PC-3 (cell line): ENCODE results near the gene AKT1. TPM values are rescaled to one million over a fixed set of nuclear protein-coding genes. Genes with fewer than 3 reads are reported as not detected.

Source experiments
- ATAC-seq: fragments of 200-7000 bp; cut with Tn5 transposase; 2 replicates; pipeline ENCODE4 v1.9.1; 2020; ENCODE audit warnings: mild to moderate bottlenecking, moderate library complexity
- BruUV-seq: library from RNA; stranded (reverse); fragments of 400-500 nt; replicated peaks from 2 replicates; lab custom pipeline; 2021; lab: Mats Ljungman, UMichigan
- CTCF ChIA-PET: fragments of 300-600 bp; sonication (Branson Sonifier 250); formaldehyde crosslinking; loops from one replicate; lab custom pipeline; 2022; ENCODE audit warnings: antibody characterized with exemption; lab: Charles Lee
- POLR2A ChIA-PET: fragments of 300-600 bp; sonication (Branson Sonifier 250); formaldehyde crosslinking; loops from one replicate; lab custom pipeline; 2022; ENCODE audit warnings: antibody characterized with exemption; ENCODE audit not compliant: unreplicated experiment; lab: Charles Lee
- DNase-seq: peaks from one replicate; pipeline ENCODE4 v3.0.0-alpha.2; 2015
- H2AFZ ChIP-seq: fragments of 300-600 bp; sonication (generic); 2 replicates; pipeline ENCODE4 v1.6.0; 2016; ENCODE audit warnings: antibody characterized with exemption, low read length
- H3F3A ChIP-seq: fragments of 300-600 bp; sonication (generic); one replicate; pipeline ENCODE4 v1.6.0; 2017; ENCODE audit warnings: antibody characterized with exemption, low read length, control low read depth, mild to moderate bottlenecking; ENCODE audit not compliant: unreplicated experiment
- H3K27ac ChIP-seq: fragments of 300-600 bp; sonication (generic); 2 replicates; pipeline ENCODE4 v1.5.1; 2016; ENCODE audit warnings: mild to moderate bottlenecking, low read length
- H3K27me3 ChIP-seq: fragments of 300-600 bp; sonication (generic); 2 replicates; pipeline ENCODE4 v1.6.1; 2016; ENCODE audit warnings: low read length, mixed read lengths
- H3K36me3 ChIP-seq: fragments of 300-600 bp; sonication (generic); 2 replicates; pipeline ENCODE4 v1.6.1; 2016; ENCODE audit warnings: low read depth, mixed run types, low read length, mixed read lengths
- H3K4me1 ChIP-seq: fragments of 300-600 bp; sonication (generic); 2 replicates; pipeline ENCODE4 v1.5.1; 2016; ENCODE audit warnings: low read length; ENCODE audit not compliant: insufficient read depth
- H3K4me2 ChIP-seq: fragments of 300-600 bp; sonication (generic); 2 replicates; pipeline ENCODE4 v1.6.0; 2016; ENCODE audit warnings: low read length
- H3K4me3 ChIP-seq: fragments of 300-600 bp; sonication (generic); 2 replicates; pipeline ENCODE4 v1.5.1; 2016; ENCODE audit warnings: mild to moderate bottlenecking, low read length, mixed read lengths
- H3K79me2 ChIP-seq: fragments of 300-600 bp; sonication (generic); 2 replicates; pipeline ENCODE4 v1.6.1; 2017; ENCODE audit warnings: low read length, mixed read lengths
- H3K9ac ChIP-seq: fragments of 300-600 bp; sonication (generic); 2 replicates; pipeline ENCODE4 v1.6.0; 2016; ENCODE audit warnings: mild to moderate bottlenecking, low read length
- H3K9me2 ChIP-seq: fragments of 300-600 bp; sonication (generic); replicated peaks from 2 replicates; pipeline ENCODE4 v1.6.1; 2016; ENCODE audit warnings: mixed run types, low read length, mixed read lengths
- H3K9me3 ChIP-seq: fragments of 300-600 bp; sonication (generic); 2 replicates; pipeline ENCODE4 v1.6.1; 2016; ENCODE audit warnings: low read length, mixed read lengths
- H4K20me1 ChIP-seq: fragments of 300-600 bp; sonication (generic); 2 replicates; pipeline ENCODE4 v1.6.1; 2016; ENCODE audit warnings: low read length, mixed read lengths
- EZH2 ChIP-seq: fragments of 300-600 bp; sonication (generic); IDR thresholded peaks from one replicate; pipeline ENCODE4 v1.6.1; 2017; ENCODE audit warnings: antibody characterized with exemption, mild to moderate bottlenecking, low read length; ENCODE audit not compliant: unreplicated experiment
- EZH2phosphoT487 ChIP-seq: fragments of 300-600 bp; sonication (generic); IDR thresholded peaks from 2 replicates; pipeline ENCODE4 v1.6.1; 2018; ENCODE audit warnings: mild to moderate bottlenecking, antibody characterized with exemption, low read length, borderline replicate concordance
- intact Hi-C: fragments of 100-400 bp; cut with micrococcal nuclease; formaldehyde crosslinking; loops from 2 replicates; pipeline ENCODE4 v1.9.0; 2023
- total RNA-seq: library from RNA; depleted of rRNA; stranded (reverse); fragments of >200 nt; gene quantifications from 2 replicates; pipeline ENCODE4 v1.2.3, GENCODE V29; 2014
- TF ChIP-seq, protein P1 (sequence below): fragments of 300-600 bp; sonication (generic); conservative IDR thresholded peaks from 2 replicates; pipeline ENCODE4 v1.5.1; 2017; ENCODE audit warnings: antibody characterized with exemption, low read depth, mild to moderate bottlenecking, low read length

Gene AKT1
- total RNA-seq, 1 experiment from 2014 or later, result 196 TPM

- Histone ChIP-seq H4K20me1 (no peaks in the 10 kb centered on the region), H3K36me3 (peaks cover 11% of the 10 kb centered on the region; the same call in 1 of the 2 replicates), H3K27me3 (no peaks in the 10 kb centered on the region), H3F3A (no peaks in the 10 kb centered on the region), H3K4me3 (no peak overlapping the region), H3K27ac (no peak overlapping the region), H3K9me2 (no peaks in the 10 kb centered on the region), H3K9ac (no peak overlapping the region), H3K4me1 (no peaks in the 10 kb centered on the region), H3K79me2 (no peaks in the 10 kb centered on the region), H3K4me2 (no peak overlapping the region), H2AFZ (no peak overlapping the region), H3K9me3 (no peaks in the 10 kb centered on the region)
- DNase-seq, result no peak
- BruUV-seq, result no TSS peak
- TF ChIP-seq, protein P1, sequence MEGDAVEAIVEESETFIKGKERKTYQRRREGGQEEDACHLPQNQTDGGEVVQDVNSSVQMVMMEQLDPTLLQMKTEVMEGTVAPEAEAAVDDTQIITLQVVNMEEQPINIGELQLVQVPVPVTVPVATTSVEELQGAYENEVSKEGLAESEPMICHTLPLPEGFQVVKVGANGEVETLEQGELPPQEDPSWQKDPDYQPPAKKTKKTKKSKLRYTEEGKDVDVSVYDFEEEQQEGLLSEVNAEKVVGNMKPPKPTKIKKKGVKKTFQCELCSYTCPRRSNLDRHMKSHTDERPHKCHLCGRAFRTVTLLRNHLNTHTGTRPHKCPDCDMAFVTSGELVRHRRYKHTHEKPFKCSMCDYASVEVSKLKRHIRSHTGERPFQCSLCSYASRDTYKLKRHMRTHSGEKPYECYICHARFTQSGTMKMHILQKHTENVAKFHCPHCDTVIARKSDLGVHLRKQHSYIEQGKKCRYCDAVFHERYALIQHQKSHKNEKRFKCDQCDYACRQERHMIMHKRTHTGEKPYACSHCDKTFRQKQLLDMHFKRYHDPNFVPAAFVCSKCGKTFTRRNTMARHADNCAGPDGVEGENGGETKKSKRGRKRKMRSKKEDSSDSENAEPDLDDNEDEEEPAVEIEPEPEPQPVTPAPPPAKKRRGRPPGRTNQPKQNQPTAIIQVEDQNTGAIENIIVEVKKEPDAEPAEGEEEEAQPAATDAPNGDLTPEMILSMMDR, result no peak
- no peak for TF ChIP-seq EZH2phosphoT487
- no peak for TF ChIP-seq EZH2
- ATAC-seq, result no peak
- intact Hi-C loops, result no loop called here
- CTCF ChIA-PET, result no interaction called here
- POLR2A ChIA-PET, result no interaction called here
These were observed 18.4 kb downstream of the AKT1 start for GRCh38 chr14:104776961-104777807.

DNA sequence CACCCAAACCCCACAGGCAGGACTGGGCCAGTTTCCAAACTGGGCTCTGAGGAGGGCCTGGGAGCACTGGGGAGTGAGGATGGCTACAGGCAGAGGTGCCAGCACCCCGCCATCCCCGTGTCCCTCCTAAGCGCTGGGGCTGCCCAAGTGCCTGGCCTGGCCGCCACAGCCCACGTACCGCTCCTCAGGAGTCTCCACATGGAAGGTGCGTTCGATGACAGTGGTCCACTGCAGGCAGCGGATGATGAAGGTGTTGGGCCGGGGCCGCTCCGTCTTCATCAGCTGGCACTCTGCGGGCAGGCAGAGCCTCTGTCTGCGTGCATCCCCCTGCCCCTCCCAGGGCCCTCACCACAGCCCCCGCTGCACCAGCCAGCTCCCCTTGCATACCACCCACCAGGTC lies 19.1 kb downstream of the AKT1 start:
- no peak for TF ChIP-seq EZH2phosphoT487
- TF ChIP-seq, protein P1, result no peak
- no peak overlapping the region for H3K4me2 ChIP-seq
- H3K9me3 ChIP-seq, result no peaks in the 10 kb centered on the region
- no peak overlapping the region for H3K27ac ChIP-seq
- H3K9me2 ChIP-seq, result no peaks in the 10 kb centered on the region
- ChIA-PET POLR2A (no interaction called here), CTCF (no interaction called here)
- no peaks in the 10 kb centered on the region for H3K79me2 ChIP-seq
- no peaks in the 10 kb centered on the region for H3K27me3 ChIP-seq
- H3F3A ChIP-seq, result no peaks in the 10 kb centered on the region
- BruUV-seq, result no TSS peak
- no peak overlapping the region for H2AFZ ChIP-seq
- H3K4me3 ChIP-seq, result no peak overlapping the region
- no peaks in the 10 kb centered on the region for H3K4me1 ChIP-seq
- H3K36me3 ChIP-seq, result peaks cover 18% of the 10 kb centered on the region
- ATAC-seq (no peak), DNase-seq (no peak)
- H4K20me1 ChIP-seq, result no peaks in the 10 kb centered on the region
- H3K9ac ChIP-seq, result no peak overlapping the region
- intact Hi-C loops, result no loop called here

- ATAC-seq, result no peak
- Histone ChIP-seq H3K9me2 (no peaks in the 10 kb centered on the region), H3K4me2 (no peak overlapping the region), H2AFZ (no peak overlapping the region), H3K27me3 (no peaks in the 10 kb centered on the region), H3K4me1 (no peaks in the 10 kb centered on the region), H3K79me2 (no peaks in the 10 kb centered on the region), H4K20me1 (0 out of 2 replicates have a peak, but pooled peaks cover 3% of the 10 kb centered on the region), H3F3A (no peaks in the 10 kb centered on the region), H3K9ac (no peak overlapping the region), H3K36me3 (peaks cover 27% of the 10 kb centered on the region), H3K27ac (no peak overlapping the region), H3K4me3 (no peak overlapping the region), H3K9me3 (no peaks in the 10 kb centered on the region)
- TF ChIP-seq EZH2 (no peak), EZH2phosphoT487 (no peak)
- TF ChIP-seq, protein P1, result no peak
- no TSS peak for BruUV-seq
- DNase-seq, result no peak
- ChIA-PET CTCF (no interaction called here), POLR2A (no interaction called here)
- intact Hi-C loops, result no loop called here
These were observed 20.5 kb downstream of the AKT1 start for GRCh38 chr14:104775073-104775489.
